AG09309 (cell line): ENCODE measurements around the gene ARMC5.
"Not testable (repeated sequence)": the region's sequence is repeated elsewhere in the genome, so short reads cannot be mapped to it uniquely, and the experiment has no call there.

Experiments used
- DNase-seq: peaks from one replicate; pipeline ENCODE4 v3.0.0-alpha.2; 2010; ENCODE audit warnings: low read depth
- H3K4me3 ChIP-seq: 2 replicates; pipeline ENCODE4 v1.5.1; 2011; ENCODE audit warnings: mild to moderate bottlenecking, low read depth, low read length, moderate library complexity; ENCODE audit not compliant: control insufficient read depth
- TF ChIP-seq, protein P1 (sequence below): IDR thresholded peaks from 2 replicates; pipeline ENCODE4 v1.5.1; 2011; ENCODE audit warnings: mild to moderate bottlenecking, low read depth, low read length, inconsistent platforms; ENCODE audit not compliant: insufficient read depth, control insufficient read depth; ENCODE audit errors: missing control alignments

Gene ARMC5

DNA sequence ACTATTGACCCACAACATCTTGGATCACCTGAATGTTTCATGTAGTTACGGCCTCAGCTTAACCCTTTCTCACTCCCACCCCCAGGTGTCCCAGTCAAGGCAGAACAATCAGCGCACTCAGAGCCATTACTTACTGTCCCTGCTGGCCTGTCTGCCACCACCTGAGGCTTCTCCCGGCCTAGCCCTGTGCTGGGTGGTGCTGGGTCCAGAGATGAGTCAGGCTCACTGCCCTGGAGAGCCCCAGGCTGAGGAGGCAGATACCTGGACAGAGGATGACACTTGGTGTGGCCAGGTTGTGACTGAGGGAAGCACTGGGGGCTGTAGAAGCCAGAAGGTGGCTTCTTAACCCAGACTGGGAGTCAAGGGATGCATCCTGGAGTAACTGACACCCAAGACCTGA lies 19.7 kb downstream of the ARMC5 start:
- H3K4me3 ChIP-seq: no peak overlapping the region
- DNase-seq: no peak
- TF ChIP-seq, protein P1, sequence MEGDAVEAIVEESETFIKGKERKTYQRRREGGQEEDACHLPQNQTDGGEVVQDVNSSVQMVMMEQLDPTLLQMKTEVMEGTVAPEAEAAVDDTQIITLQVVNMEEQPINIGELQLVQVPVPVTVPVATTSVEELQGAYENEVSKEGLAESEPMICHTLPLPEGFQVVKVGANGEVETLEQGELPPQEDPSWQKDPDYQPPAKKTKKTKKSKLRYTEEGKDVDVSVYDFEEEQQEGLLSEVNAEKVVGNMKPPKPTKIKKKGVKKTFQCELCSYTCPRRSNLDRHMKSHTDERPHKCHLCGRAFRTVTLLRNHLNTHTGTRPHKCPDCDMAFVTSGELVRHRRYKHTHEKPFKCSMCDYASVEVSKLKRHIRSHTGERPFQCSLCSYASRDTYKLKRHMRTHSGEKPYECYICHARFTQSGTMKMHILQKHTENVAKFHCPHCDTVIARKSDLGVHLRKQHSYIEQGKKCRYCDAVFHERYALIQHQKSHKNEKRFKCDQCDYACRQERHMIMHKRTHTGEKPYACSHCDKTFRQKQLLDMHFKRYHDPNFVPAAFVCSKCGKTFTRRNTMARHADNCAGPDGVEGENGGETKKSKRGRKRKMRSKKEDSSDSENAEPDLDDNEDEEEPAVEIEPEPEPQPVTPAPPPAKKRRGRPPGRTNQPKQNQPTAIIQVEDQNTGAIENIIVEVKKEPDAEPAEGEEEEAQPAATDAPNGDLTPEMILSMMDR: no peak

DNA sequence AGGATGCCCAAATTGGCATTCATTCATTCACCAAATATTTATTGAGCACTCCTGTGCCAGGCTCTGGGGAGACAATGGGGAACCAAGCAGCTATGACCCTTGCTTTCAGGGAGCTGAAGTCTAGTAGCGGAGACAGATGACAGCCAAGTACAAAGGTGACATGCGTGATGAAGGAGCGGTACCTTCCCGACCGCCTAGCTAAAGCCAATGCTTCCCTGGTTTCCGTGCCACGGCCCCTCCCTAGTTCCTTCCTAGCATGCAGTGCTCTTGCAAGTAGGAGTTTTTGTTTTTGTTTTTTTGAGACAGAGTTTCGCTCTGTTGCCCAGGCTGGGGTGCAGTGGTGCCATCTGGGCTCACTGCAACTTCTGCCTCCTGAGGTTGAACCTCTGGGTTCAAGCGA lies 20.4 kb downstream of the ARMC5 start:
- TF ChIP-seq, protein P1: no peak
- DNase-seq: no peak
- H3K4me3 ChIP-seq: no peak overlapping the region

DNA sequence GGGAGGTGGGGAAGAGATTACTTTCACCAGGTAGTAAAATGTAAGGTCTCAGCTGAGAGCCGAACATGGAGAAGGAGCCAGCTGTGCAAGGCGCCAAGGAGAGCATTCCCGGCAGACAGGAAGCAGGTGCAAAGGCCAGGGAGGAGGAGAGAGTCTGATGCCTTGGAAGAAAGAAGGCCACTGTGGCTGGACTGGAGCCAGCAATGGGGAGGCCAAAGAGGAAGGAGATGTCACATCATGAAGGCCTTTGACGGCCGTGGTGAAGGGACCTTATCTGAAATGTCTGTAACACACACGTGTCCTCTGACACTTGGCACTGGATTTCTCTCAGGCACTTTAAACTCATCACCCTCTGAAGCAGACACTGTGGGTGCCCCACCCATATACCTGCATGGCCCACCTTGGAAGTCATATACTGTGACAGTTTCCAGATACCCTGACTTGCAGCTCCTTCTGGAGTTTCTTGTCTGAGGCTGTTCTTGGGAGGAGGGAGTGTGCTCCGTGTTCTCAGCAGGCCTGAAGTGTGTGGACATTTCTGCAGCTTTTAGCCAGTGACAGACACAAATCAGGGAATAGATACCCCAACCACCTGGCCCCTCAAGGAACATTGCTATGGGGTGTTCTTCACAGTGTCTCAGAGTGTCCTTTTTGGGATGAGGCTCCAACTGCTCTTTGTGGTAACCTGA lies 21.7 kb downstream of the ARMC5 start:
- TF ChIP-seq, protein P1: no peak
- no peak for DNase-seq
- no peak overlapping the region for H3K4me3 ChIP-seq

DNA sequence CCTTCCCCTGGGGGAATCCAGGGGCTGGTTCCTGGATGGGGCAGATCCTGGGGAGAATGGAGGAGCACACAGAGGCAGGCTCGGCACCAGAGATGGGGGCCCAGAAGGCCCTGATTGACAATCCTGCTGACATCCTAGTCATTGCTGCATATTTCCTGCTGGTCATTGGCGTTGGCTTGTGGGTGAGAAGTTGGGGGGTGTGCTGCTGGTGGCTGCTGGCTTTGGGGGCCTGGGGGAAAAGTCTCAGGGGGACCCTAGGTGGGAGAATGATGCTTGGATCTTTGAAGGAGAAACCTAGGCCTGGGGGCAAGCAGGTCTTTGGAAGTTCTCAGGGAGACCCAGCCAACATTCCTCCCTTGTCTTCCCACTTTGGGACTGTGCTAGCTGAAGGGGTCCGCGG lies 23.8 kb downstream of the ARMC5 start, which contains the start of gene SLC5A2:
TSS of gene SLC5A2 (plus strand) at position 43 of the 400 bp plus-strand sequence. CDS start at position 57, 14 bp downstream.
- TF ChIP-seq, protein P1: no peak
- no peak for DNase-seq
- no peak within 1 kb of the TSS for H3K4me3 ChIP-seq

DNA sequence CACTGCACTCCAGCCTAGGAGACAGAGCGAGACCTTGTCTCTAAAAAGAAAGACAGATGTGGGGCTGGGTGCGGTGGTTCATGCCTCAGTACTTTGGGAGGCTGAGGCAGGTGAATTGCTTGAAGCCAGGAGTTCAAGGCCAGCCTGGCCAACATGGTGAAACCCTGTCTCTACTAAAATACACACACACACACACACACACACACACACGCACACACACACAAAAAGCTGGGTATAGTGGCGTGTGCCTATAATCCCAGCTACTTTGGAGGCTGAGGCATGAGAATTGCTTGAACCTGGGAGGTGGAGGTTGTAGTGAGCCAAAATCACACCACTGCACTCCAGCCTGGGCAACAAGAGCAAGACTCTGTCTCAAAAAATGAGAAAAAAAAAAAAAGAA lies 24.7 kb downstream of the ARMC5 start:
- H3K4me3 ChIP-seq, DNase-seq: not testable (repeated sequence)

DNA sequence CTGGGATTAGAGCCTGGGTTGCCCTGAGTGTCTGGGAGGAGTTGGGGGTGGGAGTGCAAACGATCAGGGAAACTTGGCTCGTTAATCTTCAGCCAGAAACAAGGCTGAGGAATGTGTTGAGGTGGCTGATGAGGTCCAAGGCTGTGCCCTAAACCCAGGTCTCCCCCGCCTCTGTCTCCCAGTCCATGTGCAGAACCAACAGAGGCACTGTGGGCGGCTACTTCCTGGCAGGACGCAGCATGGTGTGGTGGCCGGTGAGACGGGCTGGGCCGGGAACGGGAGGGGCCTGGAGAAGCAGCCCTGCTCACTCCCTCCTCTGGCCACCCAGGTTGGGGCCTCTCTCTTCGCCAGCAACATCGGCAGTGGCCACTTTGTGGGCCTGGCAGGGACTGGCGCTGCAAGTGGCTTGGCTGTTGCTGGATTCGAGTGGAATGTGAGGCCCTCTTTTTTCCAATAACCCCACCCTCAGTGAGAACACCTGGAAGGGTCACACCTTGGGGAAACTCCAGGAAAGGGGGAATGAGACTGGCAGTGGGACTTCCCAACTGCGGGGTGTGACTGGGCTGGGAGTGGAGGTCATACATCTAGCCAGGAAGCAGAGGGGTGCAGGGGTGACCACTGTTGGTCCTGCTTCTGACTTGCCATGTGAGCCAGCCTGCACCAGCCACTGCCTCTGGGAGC lies 25.3 kb downstream of the ARMC5 start:
- DNase-seq: no peak
- H3K4me3 ChIP-seq: no peak overlapping the region
- TF ChIP-seq, protein P1: no peak

DNA sequence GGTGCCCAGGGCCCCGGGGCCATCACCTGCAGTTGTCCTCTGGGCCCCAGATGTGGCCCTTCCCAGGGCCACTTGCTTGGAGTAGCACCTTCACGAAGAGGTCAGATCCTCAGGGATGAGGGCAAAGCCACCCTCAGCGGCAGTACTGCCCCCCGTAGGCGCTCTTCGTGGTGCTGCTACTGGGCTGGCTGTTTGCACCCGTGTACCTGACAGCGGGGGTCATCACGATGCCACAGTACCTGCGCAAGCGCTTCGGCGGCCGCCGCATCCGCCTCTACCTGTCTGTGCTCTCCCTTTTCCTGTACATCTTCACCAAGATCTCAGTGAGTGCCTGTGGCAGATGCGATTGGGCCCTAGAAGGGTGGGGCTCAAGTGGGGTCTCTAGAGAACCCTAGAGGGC lies 26.3 kb downstream of the ARMC5 start:
- TF ChIP-seq, protein P1: no peak
- no peak for DNase-seq
- H3K4me3 ChIP-seq: no peak overlapping the region
